Kidney epithelial cell (primary cell): ENCODE data around the gene PER1. TPM values are rescaled to one million over a fixed set of nuclear protein-coding genes. Genes with fewer than 3 reads are reported as not detected.

Experiments
- DNase-seq: peaks from one replicate; pipeline ENCODE4 v3.0.0-alpha.2; 2010; ENCODE audit warnings: low read depth
- H3K27me3 ChIP-seq: 2 replicates; pipeline ENCODE4 v1.6.0; 2011; ENCODE audit warnings: low read length; ENCODE audit not compliant: control insufficient read depth, insufficient read depth
- H3K36me3 ChIP-seq: 2 replicates; pipeline ENCODE4 v1.5.1; 2011; ENCODE audit warnings: low read length; ENCODE audit not compliant: control insufficient read depth, insufficient read depth
- H3K4me3 ChIP-seq: 2 replicates; pipeline ENCODE4 v1.5.1; 2011; ENCODE audit warnings: low read depth, mild to moderate bottlenecking, control low read depth, low read length
- total RNA-seq: library from RNA; depleted of rRNA; stranded (reverse); fragments of >200 nt; gene quantifications from 2 replicates; pipeline ENCODE4 v1.2.3, GENCODE V29; 2015
- TF ChIP-seq, protein P1 (sequence below): IDR thresholded peaks from 2 replicates; pipeline ENCODE4 v1.5.1; 2011; ENCODE audit warnings: mild to moderate bottlenecking, moderate library complexity, low read length, control low read depth, inconsistent platforms; ENCODE audit not compliant: insufficient read depth, poor library complexity, severe bottlenecking

Gene PER1
- total RNA-seq, 1 donor from 2014 or later = 11.0 TPM

DNA sequence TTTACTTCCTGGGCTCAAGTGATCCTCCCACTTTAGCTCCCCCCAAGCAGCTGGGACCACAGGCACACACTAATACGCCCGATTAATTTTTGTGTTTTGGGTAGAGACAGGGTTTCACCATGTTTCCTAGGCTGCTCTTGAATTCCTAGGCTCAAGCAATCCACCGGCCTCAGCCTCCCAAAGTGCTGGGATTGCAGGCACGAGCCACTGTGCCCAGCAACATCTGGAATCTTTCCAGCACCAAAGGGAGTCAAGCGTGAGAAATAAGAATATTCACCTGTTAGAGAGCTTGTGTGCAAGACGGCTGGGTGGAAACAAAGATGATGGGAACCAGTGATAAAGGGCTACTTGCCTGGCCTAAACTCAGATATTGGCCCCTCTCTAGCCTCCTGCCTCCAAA is 50.5 kb downstream of the PER1 start:
- Histone ChIP-seq H3K4me3 (no peak overlapping the region), H3K27me3 (no peaks in the 10 kb centered on the region), H3K36me3 (no peaks in the 10 kb centered on the region)
- DNase-seq = no peak
- TF ChIP-seq, protein P1, sequence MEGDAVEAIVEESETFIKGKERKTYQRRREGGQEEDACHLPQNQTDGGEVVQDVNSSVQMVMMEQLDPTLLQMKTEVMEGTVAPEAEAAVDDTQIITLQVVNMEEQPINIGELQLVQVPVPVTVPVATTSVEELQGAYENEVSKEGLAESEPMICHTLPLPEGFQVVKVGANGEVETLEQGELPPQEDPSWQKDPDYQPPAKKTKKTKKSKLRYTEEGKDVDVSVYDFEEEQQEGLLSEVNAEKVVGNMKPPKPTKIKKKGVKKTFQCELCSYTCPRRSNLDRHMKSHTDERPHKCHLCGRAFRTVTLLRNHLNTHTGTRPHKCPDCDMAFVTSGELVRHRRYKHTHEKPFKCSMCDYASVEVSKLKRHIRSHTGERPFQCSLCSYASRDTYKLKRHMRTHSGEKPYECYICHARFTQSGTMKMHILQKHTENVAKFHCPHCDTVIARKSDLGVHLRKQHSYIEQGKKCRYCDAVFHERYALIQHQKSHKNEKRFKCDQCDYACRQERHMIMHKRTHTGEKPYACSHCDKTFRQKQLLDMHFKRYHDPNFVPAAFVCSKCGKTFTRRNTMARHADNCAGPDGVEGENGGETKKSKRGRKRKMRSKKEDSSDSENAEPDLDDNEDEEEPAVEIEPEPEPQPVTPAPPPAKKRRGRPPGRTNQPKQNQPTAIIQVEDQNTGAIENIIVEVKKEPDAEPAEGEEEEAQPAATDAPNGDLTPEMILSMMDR = no peak

DNA sequence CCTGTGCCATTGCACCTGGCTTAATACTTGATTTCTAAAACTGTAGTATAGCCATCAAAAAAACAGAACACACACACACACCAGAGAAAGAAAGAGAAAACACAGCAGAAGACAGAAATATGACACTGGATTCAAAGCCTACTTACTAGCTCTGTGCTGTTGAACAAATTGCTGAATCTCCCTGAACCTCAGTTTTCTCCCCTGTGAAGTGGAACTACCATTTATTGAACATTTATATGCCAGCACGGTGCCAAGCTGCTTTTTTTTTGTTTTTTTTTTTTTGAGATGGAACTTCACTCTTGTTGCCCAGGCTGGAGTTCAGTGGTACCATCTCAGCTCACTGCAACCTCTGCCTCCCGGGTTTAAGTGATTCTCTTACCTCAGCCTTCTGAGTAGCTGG is 51.4 kb downstream of the PER1 start:
- TF ChIP-seq, protein P1 = no peak
- no peaks in the 10 kb centered on the region for H3K36me3 ChIP-seq
- peaks cover 4% of the 10 kb centered on the region for H3K27me3 ChIP-seq
- H3K4me3 ChIP-seq = no peak overlapping the region
- no peak for DNase-seq

DNA sequence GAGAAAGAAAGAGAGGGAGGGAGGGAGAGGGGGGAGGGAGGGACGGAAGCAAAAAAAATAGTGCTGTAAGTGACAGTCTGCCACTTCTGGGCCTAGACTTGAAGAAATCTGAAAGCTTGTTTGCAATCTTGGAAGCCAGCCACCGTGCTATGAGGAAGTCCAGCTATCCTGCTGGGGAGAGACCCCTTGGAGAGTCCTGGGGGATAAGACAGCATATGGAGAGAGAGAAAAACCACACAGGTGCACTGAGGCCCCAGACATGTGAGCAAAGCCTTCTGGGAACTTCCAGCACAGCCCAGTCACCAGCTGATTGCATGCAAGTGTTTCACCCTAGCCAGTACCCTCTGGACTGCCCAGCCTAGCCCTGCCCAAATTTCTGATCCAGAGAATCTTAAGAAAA is 52.1 kb downstream of the PER1 start:
- no peak for DNase-seq
- TF ChIP-seq, protein P1 = no peak
- Histone ChIP-seq H3K36me3 (no peaks in the 10 kb centered on the region), H3K27me3 (peaks cover 4% of the 10 kb centered on the region), H3K4me3 (no peak overlapping the region)

DNA sequence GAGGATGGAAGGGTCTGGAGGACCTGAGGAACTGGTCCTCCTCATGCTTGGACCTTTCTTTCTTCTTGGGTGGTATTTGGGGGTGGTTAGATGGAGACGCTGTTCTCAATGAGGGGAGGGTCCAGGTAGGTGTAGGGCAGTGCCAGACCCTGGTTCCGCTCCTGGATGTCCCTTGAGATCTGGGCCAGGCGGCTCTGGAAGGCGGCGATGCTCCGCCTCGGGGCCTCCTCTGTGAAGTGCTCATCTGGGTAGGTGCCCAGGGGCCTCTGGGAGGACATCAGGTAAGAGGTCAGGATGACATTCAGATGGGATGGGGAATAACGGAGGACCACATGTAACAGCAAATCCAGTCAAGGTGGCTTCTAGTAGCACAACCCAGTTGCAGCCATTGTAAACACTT is 55.7 kb downstream of the PER1 start:
- no peak overlapping the region for H3K4me3 ChIP-seq
- DNase-seq = no peak
- H3K27me3 ChIP-seq = peaks cover 7% of the 10 kb centered on the region
- TF ChIP-seq, protein P1 = no peak
- no peaks in the 10 kb centered on the region for H3K36me3 ChIP-seq

DNA sequence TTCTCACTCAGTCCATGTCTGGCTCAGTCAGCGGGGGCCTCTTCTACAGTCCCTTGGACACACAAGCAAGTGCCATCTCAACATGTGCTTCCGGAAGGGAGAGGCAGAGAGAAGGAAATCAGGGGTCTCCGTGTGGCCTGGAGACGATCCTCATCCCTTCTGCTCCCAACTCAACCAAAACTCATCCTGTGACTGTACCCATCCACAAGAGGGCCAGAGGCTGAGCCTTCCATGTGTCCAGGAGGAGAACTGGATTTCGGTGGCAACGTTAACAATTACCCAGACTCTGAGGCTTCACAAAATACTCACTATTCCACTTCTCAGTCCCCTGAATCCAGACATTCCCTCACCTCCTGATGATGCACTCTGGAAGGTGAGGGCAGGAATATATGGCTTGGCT is 56.8 kb downstream of the PER1 start:
- no peak for DNase-seq
- H3K36me3 ChIP-seq = no peaks in the 10 kb centered on the region
- H3K4me3 ChIP-seq = no peak overlapping the region
- peaks cover 16% of the 10 kb centered on the region for H3K27me3 ChIP-seq
- TF ChIP-seq, protein P1 = no peak

DNA sequence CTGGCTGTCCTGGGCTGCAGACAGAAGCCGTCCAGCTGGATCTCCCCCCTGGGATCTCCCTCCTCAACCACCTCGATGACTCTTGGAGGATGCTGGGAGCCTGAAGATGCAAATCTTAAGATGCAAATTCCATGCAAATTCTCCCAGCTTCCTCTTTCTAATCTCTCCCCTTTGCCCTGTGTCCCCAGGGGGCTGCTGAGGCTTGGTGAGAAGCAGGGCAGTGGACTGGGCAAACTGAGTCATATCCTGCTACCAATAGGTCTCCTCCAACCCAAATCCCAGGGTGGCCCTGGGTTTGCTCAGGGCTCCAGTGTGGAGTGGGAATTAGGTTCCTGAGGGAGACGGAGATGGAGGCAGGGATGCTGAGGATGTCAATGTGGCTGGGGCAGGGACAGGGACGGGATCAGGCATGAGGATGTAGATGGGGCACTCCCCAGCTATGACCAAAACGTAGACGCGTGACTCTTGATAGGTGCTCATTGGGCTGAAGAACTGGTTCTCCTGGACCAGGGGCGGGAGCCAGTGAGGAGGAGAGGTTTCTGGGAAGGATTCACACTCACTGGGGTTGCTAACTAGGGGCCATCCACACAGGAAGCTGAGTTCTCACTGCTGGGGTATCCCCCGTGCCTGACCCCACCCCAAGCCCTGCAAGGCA is 61.0 kb downstream of the PER1 start:
- TF ChIP-seq, protein P1 = no peak
- DNase-seq = no peak
- no peak overlapping the region for H3K4me3 ChIP-seq
- no peaks in the 10 kb centered on the region for H3K36me3 ChIP-seq
- H3K27me3 ChIP-seq = peaks cover 25% of the 10 kb centered on the region
